CD4-positive, CD25-positive, alpha-beta regulatory T cell (primary cell): ENCODE data around the gene ZNF366. TPM values are rescaled to one million over a fixed set of nuclear protein-coding genes. Genes with fewer than 3 reads are reported as not detected.

ENCODE experiments used
- ATAC-seq, 2 donors: fragments of 150-1000 bp; cut with Tn5 transposase; one replicate each; pipeline ENCODE4 v1.10.0; 2021; ENCODE audit warnings: low read depth in 2 of 2, moderate number of reproducible peaks in 2 of 2, moderate library complexity in 1 of 2
- DNase-seq, 3 donors: peaks; one replicate each; pipeline versions ENCODE4 v3.0.0 to v3.0.0-alpha.2; 2012 to 2022; ENCODE audit warnings: mixed read lengths in 1 of 3
- H3K27ac ChIP-seq: one replicate; pipeline ENCODE4 v1.7.0; 2013; ENCODE audit warnings: mild to moderate bottlenecking, low read length; ENCODE audit not compliant: insufficient read depth, poor library complexity, severe bottlenecking
- H3K27me3 ChIP-seq: one replicate; pipeline ENCODE4 v1.7.0; 2013; ENCODE audit warnings: low read length; ENCODE audit not compliant: control insufficient read depth, insufficient read depth
- H3K36me3 ChIP-seq: one replicate; pipeline ENCODE4 v1.7.0; 2013; ENCODE audit warnings: mild to moderate bottlenecking, low read length, moderate library complexity; ENCODE audit not compliant: control insufficient read depth, insufficient read depth
- H3K4me1 ChIP-seq: 2 replicates; pipeline ENCODE4 v1.7.0; 2013; ENCODE audit warnings: mild to moderate bottlenecking, low read length; ENCODE audit not compliant: insufficient read depth, control insufficient read depth, poor library complexity, severe bottlenecking
- H3K4me3 ChIP-seq: one replicate; pipeline ENCODE4 v1.7.0; 2013; ENCODE audit warnings: low read depth, mild to moderate bottlenecking, low read length, moderate library complexity
- H3K9me3 ChIP-seq, 2 experiments: 1 replicate in 1 of 2; 2 replicates in 1 of 2; pipeline ENCODE4 v1.7.0; 2013; ENCODE audit warnings: low read length in 2 of 2, mild to moderate bottlenecking in 1 of 2, moderate library complexity in 1 of 2; ENCODE audit not compliant: control insufficient read depth in 2 of 2
- H3K27ac Mint-ChIP-seq, 3 donors: one replicate each; pipeline ENCODE4 v1.8.0; 2020 to 2022; ENCODE audit warnings: mild to moderate bottlenecking in 3 of 3, mixed read lengths in 3 of 3, moderate library complexity in 2 of 3
- H3K27me3 Mint-ChIP-seq: one replicate; pipeline ENCODE4 v1.8.0; 2022; ENCODE audit warnings: mild to moderate bottlenecking, mixed read lengths
- H3K36me3 Mint-ChIP-seq: one replicate; pipeline ENCODE4 v1.8.0; 2020; ENCODE audit warnings: mixed read lengths
- H3K4me1 Mint-ChIP-seq, 4 donors: one replicate each; pipeline ENCODE4 v1.8.0; 2020 to 2022; ENCODE audit warnings: mixed read lengths in 4 of 4, mild to moderate bottlenecking in 1 of 4
- H3K4me3 Mint-ChIP-seq, 4 donors: one replicate each; pipeline ENCODE4 v1.8.0; 2020 to 2022; ENCODE audit warnings: mild to moderate bottlenecking in 4 of 4, mixed read lengths in 4 of 4, moderate library complexity in 3 of 4
- H3K9me3 Mint-ChIP-seq, 7 donors: one replicate each; pipeline ENCODE4 v1.8.0; 2020 to 2022; ENCODE audit warnings: mixed read lengths in 7 of 7, mild to moderate bottlenecking in 3 of 7, moderate library complexity in 2 of 7
- polyA plus RNA-seq, 4 donors: library from polyadenylated mRNA; unstranded; fragments of 300-500 nt; fragmentation: Illumina TruSeq; gene quantifications; one replicate each; pipeline ENCODE4 v1.2.3, GENCODE V29; 2021
- total RNA-seq: library from RNA; stranded (reverse); gene quantifications from one replicate; pipeline ENCODE4 v1.2.3, GENCODE V29; 2022

The ZNF366 gene
- total and polyA plus RNA-seq, 5 donors from 2014 or later = not detected

DNA sequence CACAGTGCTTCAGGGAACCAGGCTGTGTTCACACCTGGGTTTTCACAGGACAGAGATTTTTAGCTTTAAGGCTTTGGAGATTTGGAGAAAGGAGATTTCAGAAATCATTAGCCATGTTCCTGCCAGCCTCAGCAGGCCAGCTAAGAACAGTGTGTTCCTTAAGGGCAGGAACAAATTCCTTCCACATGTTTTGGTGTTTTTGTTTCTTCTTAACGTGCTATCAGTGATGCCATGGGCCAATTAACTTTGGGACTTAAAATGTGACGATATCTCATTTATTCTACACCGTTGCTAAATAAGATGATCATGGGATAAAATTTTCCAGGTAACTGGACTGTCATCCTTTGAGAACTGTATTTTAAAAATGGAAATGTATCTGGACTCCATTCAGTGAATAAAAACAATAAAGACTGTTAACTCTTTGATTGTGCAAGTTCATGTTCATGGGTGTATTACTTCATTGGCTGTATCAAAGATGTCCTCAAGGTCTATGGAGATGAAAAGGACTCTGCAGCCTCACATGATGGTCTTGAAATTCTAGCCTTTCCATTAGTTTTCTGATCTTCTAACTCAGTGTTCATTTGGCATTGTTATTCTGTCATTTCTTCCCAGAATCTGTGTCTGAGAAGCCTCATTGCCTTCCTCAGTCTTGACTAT is 72.3 kb downstream of the ZNF366 start:
- Mint-ChIP-seq H3K36me3 (no peaks in the 10 kb centered on the region), H3K27ac (no peak overlapping the region), H3K9me3 (peaks cover 0 to 6% (median 0%) of the 10 kb centered on the region in 7 donors), H3K4me3 (no peak overlapping the region), H3K4me1 (no peaks in the 10 kb centered on the region), H3K27me3 (peaks cover 4% of the 10 kb centered on the region)
- no peak for ATAC-seq
- Histone ChIP-seq H3K4me1 (no peaks in the 10 kb centered on the region), H3K36me3 (no peaks in the 10 kb centered on the region), H3K9me3 (no peaks in the 10 kb centered on the region), H3K4me3 (no peak overlapping the region), H3K27me3 (peaks cover 2% of the 10 kb centered on the region), H3K27ac (no peak overlapping the region)
- DNase-seq = no peak

DNA sequence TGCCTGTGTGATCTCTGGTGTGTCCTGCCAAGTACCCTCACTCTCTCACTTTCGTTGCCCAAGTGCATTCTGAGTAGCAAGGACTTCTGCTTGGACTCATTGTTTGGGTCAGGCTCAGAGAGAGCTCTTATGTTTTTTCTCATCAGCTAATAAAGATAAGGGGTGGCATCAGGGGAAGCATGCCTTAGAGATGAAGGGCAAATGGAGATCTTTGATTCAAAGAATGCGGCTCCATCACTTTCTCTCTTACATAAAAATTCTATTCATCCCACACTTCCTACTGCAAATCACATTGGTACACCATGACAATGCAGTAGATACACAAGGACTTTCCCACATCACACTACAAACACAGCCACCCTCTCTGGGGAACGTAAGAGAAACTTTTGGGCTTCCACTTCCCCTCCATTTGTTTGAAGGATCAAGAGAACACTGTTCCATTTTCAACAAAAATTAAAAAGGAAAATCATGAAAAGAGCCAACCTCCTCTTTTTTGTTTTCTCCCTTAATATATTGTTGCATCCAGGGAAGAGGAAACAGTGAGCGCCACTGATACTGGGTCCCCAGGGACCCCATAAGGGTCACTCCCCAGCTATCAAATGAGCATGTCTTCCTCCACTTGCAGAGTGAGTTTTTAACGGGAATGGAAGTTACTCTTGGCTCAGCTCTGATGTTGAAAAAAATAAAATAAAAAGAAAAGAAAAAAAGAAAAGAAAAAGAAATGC is 73.0 kb downstream of the ZNF366 start:
- H3K27me3 Mint-ChIP-seq = peaks cover 4% of the 10 kb centered on the region
- no peak for DNase-seq

DNA sequence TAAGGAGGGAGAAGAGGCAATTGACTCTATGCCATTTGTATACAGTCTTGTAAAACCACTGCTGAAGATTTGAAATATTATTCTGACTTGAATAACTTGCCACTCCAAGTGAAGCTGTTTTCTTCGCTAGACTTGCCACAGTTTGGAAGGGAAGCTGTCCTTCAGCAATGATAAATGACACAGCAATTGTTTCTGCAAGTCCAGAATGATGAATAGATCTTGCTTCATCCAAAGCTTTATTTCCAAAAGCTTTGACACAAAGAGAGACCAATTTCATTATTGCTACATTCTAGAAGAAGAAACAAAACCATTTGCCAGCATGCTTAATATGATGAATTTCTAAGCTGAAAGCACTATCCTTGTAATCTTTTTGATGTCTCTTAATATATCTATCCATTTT is 73.7 kb downstream of the ZNF366 start:
- Histone ChIP-seq H3K4me3 (no peak overlapping the region), H3K4me1 (no peaks in the 10 kb centered on the region), H3K27ac (no peak overlapping the region), H3K36me3 (no peaks in the 10 kb centered on the region), H3K27me3 (no peaks in the 10 kb centered on the region), H3K9me3 (no peaks in the 10 kb centered on the region)
- Mint-ChIP-seq H3K9me3 (peaks cover 0 to 6% (median 0%) of the 10 kb centered on the region in 7 donors), H3K27me3 (peaks cover 4% of the 10 kb centered on the region), H3K27ac (no peak overlapping the region), H3K4me3 (no peak overlapping the region), H3K36me3 (no peaks in the 10 kb centered on the region), H3K4me1 (no peaks in the 10 kb centered on the region)
- no peak for DNase-seq
- ATAC-seq = no peak

More for the DNA sequence above, 73.0 kb downstream of the ZNF366 start:
- ATAC-seq = no peak
- no peaks in the 10 kb centered on the region for H3K4me1 ChIP-seq
- H3K27me3 ChIP-seq = peaks cover under 1% of the 10 kb centered on the region
- H3K27ac Mint-ChIP-seq = no peak overlapping the region
- no peak overlapping the region for H3K27ac ChIP-seq
- no peaks in the 10 kb centered on the region for H3K9me3 ChIP-seq
- no peaks in the 10 kb centered on the region for H3K4me1 Mint-ChIP-seq
- peaks cover 0 to 6% (median 0%) of the 10 kb centered on the region in 7 donors for H3K9me3 Mint-ChIP-seq
- no peak overlapping the region for H3K4me3 ChIP-seq
- H3K36me3 Mint-ChIP-seq = no peaks in the 10 kb centered on the region
- no peaks in the 10 kb centered on the region for H3K36me3 ChIP-seq
- H3K4me3 Mint-ChIP-seq = no peak overlapping the region

DNA sequence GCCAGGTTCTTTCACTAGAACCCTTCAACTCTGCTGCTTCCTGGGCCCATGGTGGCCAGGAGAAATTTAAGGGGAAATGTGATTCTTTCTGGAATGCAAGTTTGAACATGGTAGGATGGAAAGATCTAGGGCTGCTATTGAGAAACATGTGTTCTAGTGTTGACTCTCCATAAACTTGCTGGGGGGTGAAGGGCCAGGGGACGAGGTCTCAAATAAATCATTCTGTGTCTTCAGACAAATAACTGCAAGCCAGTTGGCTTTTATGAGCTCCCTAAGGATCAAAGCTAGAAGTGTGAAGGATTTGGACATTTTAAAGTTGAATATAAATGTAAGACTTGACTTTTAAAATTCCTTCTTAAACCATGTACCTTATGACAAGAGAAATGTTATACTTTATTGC is 78.5 kb downstream of the ZNF366 start:
- no peaks in the 10 kb centered on the region for H3K36me3 Mint-ChIP-seq
- Histone ChIP-seq H3K36me3 (no peaks in the 10 kb centered on the region), H3K9me3 (no peaks in the 10 kb centered on the region), H3K27me3 (peaks cover 2% of the 10 kb centered on the region), H3K4me3 (no peak overlapping the region), H3K4me1 (no peaks in the 10 kb centered on the region), H3K27ac (no peak overlapping the region)
- no peaks in the 10 kb centered on the region for H3K4me1 Mint-ChIP-seq
- peaks cover 0 to 6% (median 0%) of the 10 kb centered on the region in 7 donors for H3K9me3 Mint-ChIP-seq
- H3K4me3 Mint-ChIP-seq = no peak overlapping the region
- no peak for ATAC-seq
- peaks cover 5% of the 10 kb centered on the region for H3K27me3 Mint-ChIP-seq
- no peak for DNase-seq
- no peak overlapping the region for H3K27ac Mint-ChIP-seq

DNA sequence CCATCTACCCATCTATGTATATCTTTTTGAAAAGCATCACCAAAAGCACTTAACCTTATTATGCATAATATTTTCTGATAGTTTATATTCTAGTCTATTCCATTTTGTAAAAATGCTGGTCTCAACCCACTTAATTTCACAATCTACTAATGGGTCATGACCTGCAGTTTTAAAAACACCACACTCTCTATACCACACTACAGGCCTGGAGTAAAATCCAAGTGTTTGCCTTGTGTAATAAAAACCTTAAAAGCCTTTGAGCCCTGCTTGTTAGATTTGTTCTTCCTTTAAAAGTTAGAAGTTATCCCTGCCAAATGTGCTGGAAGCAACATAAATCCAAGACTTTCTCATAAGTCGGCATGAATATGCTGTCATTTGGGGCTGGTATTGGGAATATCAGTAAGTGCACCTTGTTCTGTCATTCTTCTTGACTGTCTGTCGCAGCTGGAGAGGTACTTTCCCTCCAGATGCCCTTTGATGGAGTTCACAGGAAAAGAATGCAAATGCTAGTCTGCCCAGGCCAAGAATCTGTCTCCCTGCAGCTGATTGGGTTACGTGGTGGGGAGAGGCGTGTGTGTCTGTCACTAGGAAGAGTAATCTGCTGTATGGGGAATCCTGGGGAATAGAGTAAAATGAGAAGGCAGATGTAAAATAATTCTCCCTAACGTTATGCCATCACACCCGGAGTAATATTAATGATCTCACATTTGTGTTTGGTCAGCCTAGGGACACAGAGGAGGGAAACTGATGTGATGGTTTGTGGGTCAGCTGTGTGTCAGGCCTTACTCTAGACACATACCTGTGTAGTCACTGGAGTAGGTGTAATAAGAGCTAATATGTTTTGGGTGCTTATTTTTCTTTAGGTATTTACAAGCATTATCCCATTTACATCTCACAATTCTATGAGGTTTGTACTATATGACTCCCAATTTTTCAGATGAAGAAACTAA is 79.4 kb downstream of the ZNF366 start:
- ATAC-seq = no peak
- no peaks in the 10 kb centered on the region for H3K4me1 Mint-ChIP-seq
- H3K27ac Mint-ChIP-seq = no peak overlapping the region
- no peak overlapping the region for H3K4me3 Mint-ChIP-seq
- Histone ChIP-seq H3K4me1 (no peaks in the 10 kb centered on the region), H3K27ac (no peak overlapping the region), H3K36me3 (no peaks in the 10 kb centered on the region), H3K9me3 (no peaks in the 10 kb centered on the region), H3K27me3 (peaks cover 2% of the 10 kb centered on the region), H3K4me3 (no peak overlapping the region)
- no peaks in the 10 kb centered on the region for H3K36me3 Mint-ChIP-seq
- peaks cover 0 to 6% (median 0%) of the 10 kb centered on the region in 7 donors for H3K9me3 Mint-ChIP-seq
- DNase-seq = no peak
- peaks cover 5% of the 10 kb centered on the region for H3K27me3 Mint-ChIP-seq

DNA sequence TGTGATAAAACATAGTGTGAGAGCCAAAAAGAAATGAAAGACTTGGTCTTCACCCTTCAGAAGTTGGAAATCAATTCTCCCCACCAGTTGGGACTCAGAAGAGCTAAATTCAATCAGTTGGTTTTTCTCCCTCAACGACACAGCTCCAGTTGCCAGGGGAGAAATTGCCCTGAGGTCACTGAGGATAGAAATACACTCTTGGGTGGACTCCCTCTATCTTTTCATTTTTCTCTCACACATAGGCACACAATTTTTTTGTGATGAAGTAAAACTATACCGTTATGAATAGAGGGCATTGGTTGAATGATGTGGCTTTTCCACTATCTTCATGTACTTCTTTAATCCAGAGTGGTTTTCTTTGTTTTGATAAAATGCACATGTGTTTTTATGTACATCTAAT is 80.2 kb downstream of the ZNF366 start:
- no peaks in the 10 kb centered on the region for H3K4me1 Mint-ChIP-seq
- no peaks in the 10 kb centered on the region for H3K4me1 ChIP-seq
- no peak overlapping the region for H3K27ac Mint-ChIP-seq
- no peaks in the 10 kb centered on the region for H3K36me3 Mint-ChIP-seq
- ATAC-seq (no peak), DNase-seq (no peak)
- no peak overlapping the region for H3K27ac ChIP-seq
- H3K27me3 ChIP-seq = peaks cover 2% of the 10 kb centered on the region
- H3K36me3 ChIP-seq = no peaks in the 10 kb centered on the region
- H3K9me3 ChIP-seq = no peaks in the 10 kb centered on the region
- no peak overlapping the region for H3K4me3 ChIP-seq
- H3K4me3 Mint-ChIP-seq = no peak overlapping the region
- H3K27me3 Mint-ChIP-seq = peaks cover 5% of the 10 kb centered on the region
- H3K9me3 Mint-ChIP-seq = peaks cover 0 to 6% (median 0%) of the 10 kb centered on the region in 7 donors

DNA sequence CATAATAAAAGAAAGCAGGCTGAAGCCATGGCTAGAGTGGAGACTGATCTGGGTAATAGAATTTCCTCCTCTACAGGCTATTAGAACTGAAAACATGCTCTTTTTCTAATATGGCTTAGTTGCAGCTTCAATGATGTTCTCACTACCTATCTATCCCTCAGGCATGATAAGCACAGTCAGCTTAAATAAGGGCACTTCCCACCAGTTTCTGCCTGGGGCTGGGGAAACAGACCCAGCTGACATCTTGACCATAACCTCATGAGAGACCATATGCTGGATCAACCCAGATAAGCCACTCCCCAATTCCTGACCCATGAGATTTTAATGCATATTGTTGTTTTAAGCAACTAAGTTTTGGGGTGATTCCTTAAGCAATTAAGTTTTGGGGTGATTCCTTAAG is 81.2 kb downstream of the ZNF366 start:
- Histone ChIP-seq H3K4me1 (no peaks in the 10 kb centered on the region), H3K27me3 (peaks cover 2% of the 10 kb centered on the region), H3K27ac (no peak overlapping the region), H3K9me3 (no peaks in the 10 kb centered on the region), H3K36me3 (no peaks in the 10 kb centered on the region), H3K4me3 (no peak overlapping the region)
- Mint-ChIP-seq H3K27me3 (peaks cover 11% of the 10 kb centered on the region), H3K9me3 (peaks cover 0 to 2% (median 0%) of the 10 kb centered on the region in 7 donors), H3K27ac (no peak overlapping the region), H3K4me1 (no peaks in the 10 kb centered on the region), H3K36me3 (no peaks in the 10 kb centered on the region), H3K4me3 (no peak overlapping the region)
- DNase-seq (no peak), ATAC-seq (no peak)
